Mucosa of rectum (tissue), 2 donors: Measurements from ENCODE around the gene PITX2.
A peak's percentile ranks its signal among the peaks of the same experiment; 100 is the strongest.

Experiments used
- H3K27ac ChIP-seq, 2 donors: one replicate each; pipeline ENCODE4 v1.7.0; 2013; ENCODE audit warnings: inconsistent platforms in 2 of 2, low read depth in 2 of 2, low read length in 2 of 2
- H3K27me3 ChIP-seq, 2 donors: one replicate each; pipeline ENCODE4 v1.7.0; 2013; ENCODE audit warnings: low read length in 2 of 2; ENCODE audit not compliant: control insufficient read depth in 2 of 2, insufficient read depth in 2 of 2
- H3K36me3 ChIP-seq, 2 donors: one replicate each; pipeline ENCODE4 v1.7.0; 2013; ENCODE audit warnings: low read length in 2 of 2; ENCODE audit not compliant: control insufficient read depth in 2 of 2, insufficient read depth in 2 of 2
- H3K4me1 ChIP-seq, 2 donors: one replicate each; pipeline ENCODE4 v1.7.0; 2013; ENCODE audit warnings: low read length in 2 of 2, mild to moderate bottlenecking in 1 of 2; ENCODE audit not compliant: control insufficient read depth in 2 of 2, insufficient read depth in 2 of 2
- H3K4me3 ChIP-seq, 2 donors: one replicate each; pipeline ENCODE4 v1.7.0; 2013; ENCODE audit warnings: low read length in 2 of 2
- H3K9ac ChIP-seq, 2 donors: one replicate each; pipeline ENCODE4 v1.7.0; 2013; ENCODE audit warnings: low read length in 2 of 2, low read depth in 1 of 2, mild to moderate bottlenecking in 1 of 2
- H3K9me3 ChIP-seq, 2 donors: one replicate each; pipeline ENCODE4 v1.7.0; 2013; ENCODE audit warnings: low read length in 2 of 2; ENCODE audit not compliant: control insufficient read depth in 2 of 2
- donor health status: healthy.
- donor health status: Normal muscosa, but diverticular disease.

PITX2 gene

DNA sequence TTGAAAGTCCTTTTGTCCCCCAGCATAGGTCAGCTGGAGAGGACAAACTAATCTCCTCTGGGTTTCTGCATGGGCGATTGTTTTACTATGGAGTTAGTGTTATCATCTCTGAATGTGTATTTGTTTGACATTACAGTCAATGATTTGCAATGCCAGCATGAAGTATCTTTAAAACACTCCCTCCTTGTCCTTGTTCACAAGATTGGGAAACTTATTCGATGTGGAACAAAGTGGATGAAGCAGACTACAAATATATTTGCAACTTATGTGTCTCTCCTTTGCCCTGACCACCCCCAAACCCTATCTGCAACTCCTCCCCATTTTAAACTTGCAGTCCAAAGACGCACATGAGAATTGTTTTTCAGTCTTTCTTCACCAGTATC lies 1.5 kb upstream of the PITX2 start:
- H3K4me1 ChIP-seq, result peaks cover 20 to 33% of the 10 kb centered on the region in 2 donors
- no peak overlapping the region for H3K9ac ChIP-seq
- H3K27ac ChIP-seq, result no peak overlapping the region
- no peaks in the 10 kb centered on the region for H3K36me3 ChIP-seq
- H3K4me3 ChIP-seq, result no peak overlapping the region
- H3K9me3 ChIP-seq, result peaks cover 0 to 2% of the 10 kb centered on the region in 2 donors
- peaks cover 92 to 95% of the 10 kb centered on the region in 2 donors for H3K27me3 ChIP-seq

DNA sequence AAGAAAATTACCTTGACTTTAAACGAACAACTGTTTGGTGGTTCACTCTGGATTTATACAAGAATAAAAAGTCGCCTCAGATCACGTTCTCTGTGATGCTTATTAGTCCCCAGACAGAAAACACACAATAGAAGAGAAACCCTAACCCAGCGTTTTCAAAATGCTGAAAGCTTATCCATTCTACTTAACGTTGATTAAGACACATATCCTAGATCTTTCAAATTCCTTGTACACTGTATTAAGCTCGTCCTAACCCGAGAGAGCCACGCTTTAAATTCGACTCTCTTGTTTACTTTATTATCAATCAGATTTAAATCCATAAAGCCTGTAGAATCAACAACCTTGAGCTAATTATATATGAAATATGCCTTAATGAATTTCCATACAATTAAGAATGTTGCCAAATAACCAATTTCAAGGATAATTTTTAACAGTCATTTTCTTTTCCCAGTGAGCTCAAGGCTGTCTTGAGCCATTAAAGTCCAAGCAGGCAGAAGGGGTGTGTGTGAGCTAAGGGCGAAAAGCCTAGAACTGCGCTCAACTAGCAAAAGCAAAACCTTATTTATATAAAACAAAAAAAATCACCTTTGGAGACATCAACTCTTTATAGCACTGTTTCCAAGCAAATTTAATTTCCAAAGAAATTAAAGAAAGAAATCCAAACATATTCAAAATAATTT lies 981 bp upstream of the PITX2 start:
- Histone ChIP-seq H3K36me3 (no peaks in the 10 kb centered on the region), H3K27me3 (peaks cover 92 to 94% of the 10 kb centered on the region in 2 donors), H3K4me3 (no peak overlapping the region), H3K4me1 (peaks cover 20 to 33% of the 10 kb centered on the region in 2 donors), H3K27ac (no peak overlapping the region), H3K9ac (no peak overlapping the region), H3K9me3 (peaks cover 0 to 2% of the 10 kb centered on the region in 2 donors)

DNA sequence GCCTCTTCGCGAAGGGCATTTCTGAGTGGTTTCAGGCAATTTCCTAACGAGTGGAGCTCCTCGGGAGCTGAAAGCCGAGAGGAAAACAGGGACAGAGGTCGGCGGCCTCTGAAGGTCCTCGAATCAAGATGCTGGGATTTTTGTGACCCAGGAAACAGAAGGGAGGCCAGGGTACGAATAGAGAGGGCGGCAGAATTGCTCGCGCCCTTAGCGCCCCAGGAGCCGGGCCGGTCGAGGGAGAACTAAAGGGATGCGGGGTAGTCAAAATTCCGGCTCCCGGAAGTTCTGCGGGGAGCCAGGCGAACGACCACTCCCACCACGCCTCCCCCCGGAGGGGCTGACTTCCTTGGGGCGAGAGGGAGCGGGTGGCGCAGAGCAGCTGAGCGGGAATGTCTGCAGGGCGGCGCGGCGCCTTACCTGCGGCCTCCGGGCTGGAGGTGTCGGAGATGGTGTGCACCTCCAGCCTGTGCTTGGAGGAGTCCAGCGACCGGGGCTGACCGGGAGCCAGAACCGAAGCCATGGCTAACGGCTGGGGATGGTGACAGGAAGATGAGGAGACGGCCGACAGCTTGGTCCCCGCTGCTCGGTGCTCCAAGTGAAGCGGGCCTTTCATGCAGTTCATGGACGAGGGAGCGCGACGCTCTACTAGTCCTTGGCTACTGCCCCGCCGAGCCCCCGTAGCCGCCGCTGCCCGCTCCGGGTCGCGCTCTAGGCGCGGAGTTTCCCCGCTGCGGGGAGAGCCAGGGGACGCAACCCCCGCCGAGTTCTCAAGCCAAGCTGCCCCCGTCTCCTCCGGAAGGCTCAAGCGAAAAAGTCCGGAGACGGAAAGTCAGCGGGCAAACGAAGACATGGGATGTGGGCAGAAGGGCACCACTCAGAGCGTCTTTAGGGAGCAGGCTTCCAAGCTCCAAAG lies 782 bp downstream of the PITX2 start:
- peaks cover 20 to 37% of the 10 kb centered on the region in 2 donors for H3K4me1 ChIP-seq
- no peak overlapping the region for H3K9ac ChIP-seq
- H3K27ac ChIP-seq, result no peak overlapping the region
- H3K36me3 ChIP-seq, result no peaks in the 10 kb centered on the region
- H3K9me3 ChIP-seq, result peaks cover 0 to 2% of the 10 kb centered on the region in 2 donors
- peaks cover 91 to 92% of the 10 kb centered on the region in 2 donors for H3K27me3 ChIP-seq
- peak overlapping the region; percentile 61 to 64 for H3K4me3 ChIP-seq

DNA sequence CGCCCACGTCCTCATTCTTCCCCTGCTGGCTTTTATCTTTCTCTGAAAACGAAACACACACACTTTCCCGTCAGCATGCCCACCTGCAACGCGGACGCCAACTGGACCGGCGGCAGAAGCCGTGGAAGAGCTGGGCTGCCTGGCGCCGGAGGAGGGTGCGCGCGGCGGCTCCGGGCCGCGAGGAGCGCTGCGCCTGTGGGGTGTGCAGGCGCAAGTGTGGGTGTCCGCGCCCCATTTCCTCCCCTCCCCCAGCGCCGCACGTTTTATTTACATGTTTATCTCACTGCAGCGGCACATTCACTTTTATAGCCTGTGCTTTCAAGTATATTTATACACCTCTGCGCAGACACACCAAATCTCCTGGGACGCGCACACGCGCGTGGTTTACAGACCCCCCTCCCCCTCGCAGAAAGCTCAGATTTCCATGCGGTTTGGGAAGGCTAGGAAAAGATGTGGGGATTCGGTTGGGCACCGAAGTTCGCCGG lies 1.5 kb downstream of the PITX2 start:
- no peak overlapping the region for H3K27ac ChIP-seq
- H3K9me3 ChIP-seq, result peaks cover 0 to 2% of the 10 kb centered on the region in 2 donors
- peaks cover 20 to 37% of the 10 kb centered on the region in 2 donors for H3K4me1 ChIP-seq
- H3K4me3 ChIP-seq, result peak overlapping the region; percentile 57 to 61
- H3K36me3 ChIP-seq, result no peaks in the 10 kb centered on the region
- peaks cover 91 to 92% of the 10 kb centered on the region in 2 donors for H3K27me3 ChIP-seq
- H3K9ac ChIP-seq, result peak overlapping the region in 1 of 2 donors; percentile 22

DNA sequence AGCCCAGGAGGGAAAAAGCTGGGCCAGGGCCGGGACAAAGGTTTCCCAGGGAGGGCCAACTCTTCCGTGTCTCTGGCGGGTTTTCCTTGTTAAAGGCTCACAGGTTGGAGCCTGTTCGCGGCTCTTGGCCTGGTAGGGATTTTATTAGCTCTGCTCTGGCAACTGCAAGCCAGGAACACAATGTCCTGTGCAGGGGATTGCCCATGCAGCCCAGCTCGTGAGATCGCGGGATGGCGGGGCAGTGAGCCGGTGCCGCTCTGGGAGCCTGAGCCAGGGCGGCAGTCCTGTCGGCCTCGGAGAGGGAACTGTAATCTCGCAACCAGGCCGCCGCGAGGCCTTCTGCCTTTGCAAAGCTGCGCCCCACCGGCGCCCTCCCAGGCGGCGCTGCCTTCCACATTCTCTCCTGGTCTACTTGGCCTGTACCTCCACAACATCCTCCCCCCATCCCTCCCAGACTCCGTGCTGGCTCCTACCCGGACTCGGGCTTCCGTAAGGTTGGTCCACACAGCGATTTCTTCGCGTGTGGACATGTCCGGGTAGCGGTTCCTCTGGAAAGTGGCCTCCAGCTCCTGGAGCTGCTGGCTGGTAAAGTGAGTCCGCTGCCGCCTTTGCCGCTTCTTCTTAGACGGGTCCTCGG lies 2.1 kb downstream of the PITX2 start:
- peak overlapping the region; percentile 44 to 57 for H3K4me3 ChIP-seq

DNA sequence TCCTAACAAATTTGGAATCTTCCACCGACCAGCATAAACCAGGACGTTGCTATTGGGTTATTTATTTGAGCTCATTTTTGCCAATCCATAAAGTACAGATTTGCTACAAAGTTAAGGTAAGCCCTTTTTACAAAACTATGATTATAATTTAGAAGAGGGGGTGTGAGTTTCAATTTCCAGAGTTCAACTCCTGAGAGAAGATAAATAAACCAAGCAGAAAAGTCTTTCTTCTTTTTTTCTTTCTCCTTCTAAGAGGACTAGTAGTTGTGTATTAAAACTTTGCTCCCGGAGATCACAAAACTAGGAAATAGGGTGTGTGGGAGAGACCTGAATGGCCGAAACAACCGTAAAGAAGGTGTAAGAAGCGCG lies 2.6 kb downstream of the PITX2 start:
- Histone ChIP-seq H3K27me3 (peaks cover 88 to 91% of the 10 kb centered on the region in 2 donors), H3K9me3 (no peaks in the 10 kb centered on the region), H3K36me3 (no peaks in the 10 kb centered on the region), H3K9ac (no peak overlapping the region), H3K4me3 (no peak overlapping the region), H3K27ac (no peak overlapping the region), H3K4me1 (peaks cover 20 to 37% of the 10 kb centered on the region in 2 donors)

More for the DNA sequence above, 2.1 kb downstream of the PITX2 start:
- H3K36me3 ChIP-seq, result no peaks in the 10 kb centered on the region
- peaks cover 20 to 37% of the 10 kb centered on the region in 2 donors for H3K4me1 ChIP-seq
- H3K9me3 ChIP-seq, result peaks cover 0 to under 1% of the 10 kb centered on the region in 2 donors
- H3K27me3 ChIP-seq, result peaks cover 91 to 92% of the 10 kb centered on the region in 2 donors
- H3K27ac ChIP-seq, result no peak overlapping the region
- H3K9ac ChIP-seq, result peak overlapping the region in 1 of 2 donors; percentile 22

DNA sequence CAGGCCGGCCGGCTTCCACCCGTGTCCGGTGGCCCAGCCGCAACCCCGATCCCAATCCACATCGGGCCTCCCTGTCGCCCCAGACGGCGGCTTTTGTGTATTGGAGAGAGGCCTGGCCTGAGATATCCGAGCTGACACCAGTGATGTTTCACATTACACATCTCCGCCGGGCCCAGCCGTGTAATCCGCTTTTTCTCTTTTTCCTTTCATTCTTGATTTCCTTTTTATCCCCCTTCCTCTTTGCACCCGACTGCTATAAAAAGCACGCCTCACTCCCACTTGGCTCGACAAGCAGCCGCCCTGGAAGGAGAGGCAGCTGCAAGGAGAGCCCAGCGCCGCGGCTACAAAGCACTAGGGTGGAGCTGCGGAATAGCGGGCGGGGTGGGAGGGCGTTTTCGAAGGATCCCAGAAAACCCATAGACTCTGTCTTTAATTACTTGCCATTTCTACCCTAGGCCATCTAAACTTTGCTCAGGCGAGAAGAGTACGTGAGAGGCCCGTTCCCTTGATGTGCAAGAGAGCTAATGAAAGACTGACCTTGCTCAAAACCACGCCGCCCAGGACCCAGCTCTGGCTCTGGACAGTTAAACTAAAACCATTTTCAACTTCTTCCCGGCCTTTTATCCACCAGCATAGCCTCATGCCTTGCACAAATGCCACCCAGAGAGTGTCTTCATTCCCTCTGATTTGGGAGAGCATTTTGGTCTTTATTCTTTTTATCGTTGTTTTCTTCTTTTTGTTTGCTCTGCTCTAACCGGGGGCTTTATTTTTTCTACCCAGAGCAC lies 3.2 kb downstream of the PITX2 start:
- no peaks in the 10 kb centered on the region for H3K36me3 ChIP-seq
- peaks cover 87 to 90% of the 10 kb centered on the region in 2 donors for H3K27me3 ChIP-seq
- H3K4me1 ChIP-seq, result peaks cover 20 to 37% of the 10 kb centered on the region in 2 donors
- H3K27ac ChIP-seq, result no peak overlapping the region
- no peaks in the 10 kb centered on the region for H3K9me3 ChIP-seq
- H3K4me3 ChIP-seq, result peak overlapping the region in 1 of 2 donors; percentile 3
- H3K9ac ChIP-seq, result no peak overlapping the region

DNA sequence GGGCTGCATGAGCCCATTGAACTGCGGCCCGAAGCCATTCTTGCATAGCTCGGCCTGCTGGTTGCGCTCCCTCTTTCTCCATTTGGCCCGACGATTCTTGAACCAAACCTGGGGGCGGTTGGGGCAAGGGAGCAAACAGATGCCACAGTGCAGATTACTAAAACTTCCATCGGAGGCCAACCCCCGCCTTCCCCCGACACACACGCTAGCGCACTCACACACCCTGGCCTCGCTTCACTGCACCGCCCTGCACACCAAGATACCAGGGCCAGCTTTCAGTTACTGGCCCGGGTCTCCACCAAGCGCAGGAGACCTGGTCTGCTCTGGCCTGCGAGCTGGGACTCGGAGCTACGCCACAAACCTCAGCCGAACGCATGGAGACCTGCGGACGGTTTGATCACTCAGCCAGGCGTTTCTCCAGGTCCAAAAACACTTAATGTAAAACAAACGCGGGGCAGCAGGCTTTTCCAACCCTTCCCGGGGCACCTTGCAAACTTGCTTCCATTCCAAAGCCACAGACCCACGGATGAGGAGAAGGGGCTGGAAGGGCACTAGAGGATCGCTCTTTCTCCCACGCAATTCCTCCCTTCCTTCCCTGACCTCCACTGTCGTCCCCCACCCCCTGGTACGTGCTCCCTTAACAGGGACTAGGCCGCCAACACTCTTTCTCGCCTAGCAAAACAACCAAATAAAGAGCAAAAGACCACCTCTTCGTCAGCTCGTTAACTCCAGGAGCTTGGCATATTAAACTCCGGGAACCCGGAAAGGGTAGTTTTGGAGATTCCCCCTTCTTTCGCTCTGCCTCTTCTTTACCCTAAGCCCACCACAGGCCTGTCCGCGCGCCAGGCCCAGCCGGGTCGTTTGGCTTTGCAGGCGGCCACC lies 4.1 kb downstream of the PITX2 start:
- Histone ChIP-seq H3K9ac (no peak overlapping the region), H3K36me3 (no peaks in the 10 kb centered on the region), H3K4me3 (no peak overlapping the region), H3K27me3 (peaks cover 86 to 90% of the 10 kb centered on the region in 2 donors), H3K27ac (no peak overlapping the region), H3K9me3 (no peaks in the 10 kb centered on the region), H3K4me1 (peaks cover 20 to 37% of the 10 kb centered on the region in 2 donors)
